ENCODE measurements around the gene NFAT5.

DNA sequence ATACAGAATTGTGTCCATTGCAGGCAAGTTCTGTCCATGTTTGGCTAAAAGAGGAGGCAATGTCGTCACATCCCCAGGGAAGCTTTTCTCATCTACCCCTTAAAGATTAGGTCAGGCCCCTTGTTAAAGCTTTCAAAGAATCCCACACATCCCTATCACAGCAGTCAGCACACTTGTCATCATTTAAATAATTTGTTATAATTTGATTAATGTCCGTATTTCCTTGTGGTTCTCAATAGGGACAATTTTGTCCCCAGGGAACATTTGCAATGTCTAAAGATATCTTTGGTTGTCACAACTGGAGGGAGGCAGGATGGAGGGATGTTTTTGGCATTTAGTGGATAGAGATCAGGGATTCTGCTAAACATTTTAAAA, 28.1 kb upstream of the NFAT5 start:
- TF ChIP-seq TCF12 (IDR thresholded peaks at IDR 0.05; ENCODE audit: low read depth) (no peak), CEBPB (IDR thresholded peaks at IDR 0.05) (no peak), RAD21 (IDR thresholded peaks at IDR 0.05; ENCODE audit: low read depth) (no peak), CREB1 (IDR thresholded peaks at IDR 0.05; ENCODE audit: low read depth) (no peak), USF1 (IDR thresholded peaks at IDR 0.05) (no peak), TEAD4 (IDR thresholded peaks at IDR 0.05) (no peak), EP300 (IDR thresholded peaks at IDR 0.05; ENCODE audit: borderline replicate concordance) (no peak), EGR1 (IDR thresholded peaks at IDR 0.05) (no peak)
- TF ChIP-seq, protein P1, sequence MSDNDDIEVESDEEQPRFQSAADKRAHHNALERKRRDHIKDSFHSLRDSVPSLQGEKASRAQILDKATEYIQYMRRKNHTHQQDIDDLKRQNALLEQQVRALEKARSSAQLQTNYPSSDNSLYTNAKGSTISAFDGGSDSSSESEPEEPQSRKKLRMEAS (IDR thresholded peaks at IDR 0.05): no peak
- TF ChIP-seq, protein P2, sequence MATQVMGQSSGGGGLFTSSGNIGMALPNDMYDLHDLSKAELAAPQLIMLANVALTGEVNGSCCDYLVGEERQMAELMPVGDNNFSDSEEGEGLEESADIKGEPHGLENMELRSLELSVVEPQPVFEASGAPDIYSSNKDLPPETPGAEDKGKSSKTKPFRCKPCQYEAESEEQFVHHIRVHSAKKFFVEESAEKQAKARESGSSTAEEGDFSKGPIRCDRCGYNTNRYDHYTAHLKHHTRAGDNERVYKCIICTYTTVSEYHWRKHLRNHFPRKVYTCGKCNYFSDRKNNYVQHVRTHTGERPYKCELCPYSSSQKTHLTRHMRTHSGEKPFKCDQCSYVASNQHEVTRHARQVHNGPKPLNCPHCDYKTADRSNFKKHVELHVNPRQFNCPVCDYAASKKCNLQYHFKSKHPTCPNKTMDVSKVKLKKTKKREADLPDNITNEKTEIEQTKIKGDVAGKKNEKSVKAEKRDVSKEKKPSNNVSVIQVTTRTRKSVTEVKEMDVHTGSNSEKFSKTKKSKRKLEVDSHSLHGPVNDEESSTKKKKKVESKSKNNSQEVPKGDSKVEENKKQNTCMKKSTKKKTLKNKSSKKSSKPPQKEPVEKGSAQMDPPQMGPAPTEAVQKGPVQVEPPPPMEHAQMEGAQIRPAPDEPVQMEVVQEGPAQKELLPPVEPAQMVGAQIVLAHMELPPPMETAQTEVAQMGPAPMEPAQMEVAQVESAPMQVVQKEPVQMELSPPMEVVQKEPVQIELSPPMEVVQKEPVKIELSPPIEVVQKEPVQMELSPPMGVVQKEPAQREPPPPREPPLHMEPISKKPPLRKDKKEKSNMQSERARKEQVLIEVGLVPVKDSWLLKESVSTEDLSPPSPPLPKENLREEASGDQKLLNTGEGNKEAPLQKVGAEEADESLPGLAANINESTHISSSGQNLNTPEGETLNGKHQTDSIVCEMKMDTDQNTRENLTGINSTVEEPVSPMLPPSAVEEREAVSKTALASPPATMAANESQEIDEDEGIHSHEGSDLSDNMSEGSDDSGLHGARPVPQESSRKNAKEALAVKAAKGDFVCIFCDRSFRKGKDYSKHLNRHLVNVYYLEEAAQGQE (IDR thresholded peaks at IDR 0.05; ENCODE audit: low read depth): no peak

All from Ishikawa (cell line).